ENCODE results near the gene KRTAP3-3. TPM values are rescaled to one million over a fixed set of nuclear protein-coding genes. Genes with fewer than 3 reads are reported as not detected.

The KRTAP3-3 gene
- total and polyA plus RNA-seq, 2 experiments from 2014 or later: not detected

- H3K4me1 ChIP-seq (ENCODE audit: insufficient read depth): no peaks in the 10 kb centered on the region
- H2AFZ ChIP-seq: no peak within 1 kb of the TSS
- 89% methylated on average over 11 of the region's 12 CpGs for WGBS (ENCODE audit: low lambda C conversion rate, missing lambda C conversion rate)
- H3K4me2 ChIP-seq: no peak within 1 kb of the TSS
- H3K9me3 ChIP-seq (ENCODE audit: low read depth): no peaks in the 10 kb centered on the region
- no peak within 1 kb of the TSS for H3K4me3 ChIP-seq
- H3K27ac ChIP-seq: no peak within 1 kb of the TSS
- no peak for DNase-seq (ENCODE audit: low spot score)
- H3K27me3 ChIP-seq: peaks cover 3% of the 10 kb centered on the region
- no peaks in the 10 kb centered on the region for H3K79me2 ChIP-seq
- no peaks in the 10 kb centered on the region for H3K9me2 ChIP-seq (replicated peaks; ENCODE audit: insufficient read depth)
- TF ChIP-seq EZH2 (IDR thresholded peaks at IDR 0.05; ENCODE audit: borderline replicate concordance) (no peak), CTCF (IDR thresholded peaks at IDR 0.05; ENCODE audit: poor library complexity) (no peak), EZH2phosphoT487 (IDR thresholded peaks at IDR 0.05; ENCODE audit: low read depth, severe bottlenecking, unreplicated experiment) (no peak)
- no peaks in the 10 kb centered on the region for H3K36me3 ChIP-seq (replicated peaks; ENCODE audit: insufficient read depth, low read depth)
- H4K20me1 ChIP-seq (ENCODE audit: insufficient read depth, poor library complexity, severe bottlenecking): no peaks in the 10 kb centered on the region
Measured at GRCh38 chr17:41029633-41030245, 35.8 kb upstream of the KRTAP3-3 start, which contains the start of gene KRTAP1-4. KRTAP1-4 (minus strand) TSS chr17:41030195; CDS start chr17:41030078, 117 bp downstream.

- peaks cover 3% of the 10 kb centered on the region for H3K27me3 ChIP-seq
- WGBS (ENCODE audit: low lambda C conversion rate, missing lambda C conversion rate): 77% methylated on average over 9 of the region's 9 CpGs
- no peak for TF ChIP-seq CTCF (IDR thresholded peaks at IDR 0.05; ENCODE audit: poor library complexity)
- no peak for TF ChIP-seq EZH2phosphoT487 (IDR thresholded peaks at IDR 0.05; ENCODE audit: low read depth, severe bottlenecking, unreplicated experiment)
- no peak for TF ChIP-seq EZH2 (IDR thresholded peaks at IDR 0.05; ENCODE audit: borderline replicate concordance)
- H2AFZ ChIP-seq: no peak within 1 kb of the TSS
- H3K79me2 ChIP-seq: no peaks in the 10 kb centered on the region
- no peaks in the 10 kb centered on the region for H3K9me2 ChIP-seq (replicated peaks; ENCODE audit: insufficient read depth)
- no peak within 1 kb of the TSS for H3K4me3 ChIP-seq
- H3K9me3 ChIP-seq (ENCODE audit: low read depth): no peaks in the 10 kb centered on the region
- no peaks in the 10 kb centered on the region for H3K36me3 ChIP-seq (replicated peaks; ENCODE audit: insufficient read depth, low read depth)
- no peaks in the 10 kb centered on the region for H3K4me1 ChIP-seq (ENCODE audit: insufficient read depth)
- no peak within 1 kb of the TSS for H3K27ac ChIP-seq
- H4K20me1 ChIP-seq (ENCODE audit: insufficient read depth, poor library complexity, severe bottlenecking): no peaks in the 10 kb centered on the region
- no peak within 1 kb of the TSS for H3K4me2 ChIP-seq
- DNase-seq (ENCODE audit: low spot score): no peak
Measured at GRCh38 chr17:41026715-41027471, 32.9 kb upstream of the KRTAP3-3 start, which contains the start of gene KRTAP1-5. KRTAP1-5 (minus strand) TSS chr17:41027208; CDS start chr17:41027155, 53 bp downstream.

- no peaks in the 10 kb centered on the region for H3K9me3 ChIP-seq (ENCODE audit: low read depth)
- H3K4me1 ChIP-seq (ENCODE audit: insufficient read depth): no peaks in the 10 kb centered on the region
- no peak overlapping the region for H2AFZ ChIP-seq
- H3K79me2 ChIP-seq: no peaks in the 10 kb centered on the region
- no peaks in the 10 kb centered on the region for H3K36me3 ChIP-seq (replicated peaks; ENCODE audit: insufficient read depth, low read depth)
- no peaks in the 10 kb centered on the region for H3K9me2 ChIP-seq (replicated peaks; ENCODE audit: insufficient read depth)
- no peak for TF ChIP-seq CTCF (IDR thresholded peaks at IDR 0.05; ENCODE audit: poor library complexity)
- TF ChIP-seq EZH2phosphoT487 (IDR thresholded peaks at IDR 0.05; ENCODE audit: low read depth, severe bottlenecking, unreplicated experiment): no peak
- no peak for TF ChIP-seq EZH2 (IDR thresholded peaks at IDR 0.05; ENCODE audit: borderline replicate concordance)
- no peak for DNase-seq (ENCODE audit: low spot score)
- H4K20me1 ChIP-seq (ENCODE audit: insufficient read depth, poor library complexity, severe bottlenecking): no peaks in the 10 kb centered on the region
- H3K27ac ChIP-seq: no peak overlapping the region
- no peak overlapping the region for H3K4me3 ChIP-seq
- WGBS (ENCODE audit: low lambda C conversion rate, missing lambda C conversion rate): 93% methylated on average over 3 of the region's 3 CpGs
- H3K27me3 ChIP-seq: no peaks in the 10 kb centered on the region
- no peak overlapping the region for H3K4me2 ChIP-seq
Measured at GRCh38 chr17:41024697-41025096, 30.7 kb upstream of the KRTAP3-3 start.
